HG02642 (cell line): Measurements from ENCODE around the gene ACTN4.
"Not testable (repeated sequence)": the region's sequence is repeated elsewhere in the genome, so short reads cannot be mapped to it uniquely, and the experiment has no call there.

Experiments
- ATAC-seq: cut with Tn5 transposase; IDR thresholded peaks from one replicate; pipeline ENCODE4 v1.9.1; 2021; ENCODE audit warnings: mild to moderate bottlenecking; ENCODE audit not compliant: unreplicated experiment, poor library complexity

Gene ACTN4

DNA sequence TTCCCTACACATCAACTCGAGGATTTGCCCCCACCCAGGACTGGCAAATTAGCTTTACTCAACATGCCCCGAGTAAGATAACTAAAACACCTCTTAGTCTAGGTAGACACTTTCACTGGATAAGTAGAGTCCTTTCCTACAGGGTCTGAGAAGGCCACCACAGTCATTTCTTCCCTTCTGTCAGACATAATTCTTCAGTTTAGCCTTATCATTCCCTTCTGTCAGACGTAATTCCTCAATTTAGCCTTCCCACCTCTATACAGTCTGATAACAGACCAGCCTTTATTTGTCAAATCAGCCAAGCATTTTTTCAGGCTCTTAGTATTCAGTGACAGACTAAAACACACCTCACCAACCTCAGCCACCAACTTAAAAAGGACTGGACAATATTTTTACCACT, 106.3 kb downstream of the ACTN4 start:
- not testable (repeated sequence) for ATAC-seq

DNA sequence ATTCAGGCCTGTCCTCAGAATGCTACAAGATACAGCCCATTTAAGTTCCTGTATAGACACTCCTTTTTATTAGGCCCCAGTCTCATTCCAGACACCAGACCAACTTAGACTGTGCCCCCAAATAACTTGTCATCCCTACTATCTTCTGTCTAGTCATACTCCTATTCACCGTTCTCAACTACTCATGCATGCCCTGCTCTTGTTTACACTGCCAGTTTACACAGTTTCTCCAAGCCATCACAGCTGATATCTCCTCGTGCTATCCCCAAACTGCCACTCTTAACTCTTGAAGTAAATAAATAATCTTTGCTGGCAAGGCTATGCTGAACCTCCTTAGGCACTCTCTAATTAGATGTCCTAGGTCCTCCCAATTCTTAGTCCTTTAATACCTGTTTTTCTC, 106.7 kb downstream of the ACTN4 start:
- not testable (repeated sequence) for ATAC-seq

DNA sequence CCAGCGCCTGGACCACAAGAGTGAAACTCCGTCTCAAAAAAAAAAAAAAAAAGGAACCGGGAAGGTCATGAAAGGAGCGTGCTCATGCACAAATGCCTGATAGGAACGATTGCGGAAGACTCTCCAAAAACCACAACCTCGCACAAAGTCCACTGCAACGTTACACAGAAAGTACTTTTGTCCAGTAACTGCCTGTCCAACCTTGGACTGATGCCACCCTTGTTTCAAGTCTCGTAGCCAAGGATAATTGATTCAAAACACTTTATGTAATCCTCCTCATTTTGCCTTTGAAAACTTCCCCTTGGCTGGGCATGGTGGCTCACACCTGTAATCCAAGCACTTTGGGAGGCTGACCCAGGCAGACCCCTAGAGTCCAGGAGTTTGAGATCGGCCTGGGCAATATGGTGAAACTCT, 112.1 kb downstream of the ACTN4 start:
- ATAC-seq = no peak

DNA sequence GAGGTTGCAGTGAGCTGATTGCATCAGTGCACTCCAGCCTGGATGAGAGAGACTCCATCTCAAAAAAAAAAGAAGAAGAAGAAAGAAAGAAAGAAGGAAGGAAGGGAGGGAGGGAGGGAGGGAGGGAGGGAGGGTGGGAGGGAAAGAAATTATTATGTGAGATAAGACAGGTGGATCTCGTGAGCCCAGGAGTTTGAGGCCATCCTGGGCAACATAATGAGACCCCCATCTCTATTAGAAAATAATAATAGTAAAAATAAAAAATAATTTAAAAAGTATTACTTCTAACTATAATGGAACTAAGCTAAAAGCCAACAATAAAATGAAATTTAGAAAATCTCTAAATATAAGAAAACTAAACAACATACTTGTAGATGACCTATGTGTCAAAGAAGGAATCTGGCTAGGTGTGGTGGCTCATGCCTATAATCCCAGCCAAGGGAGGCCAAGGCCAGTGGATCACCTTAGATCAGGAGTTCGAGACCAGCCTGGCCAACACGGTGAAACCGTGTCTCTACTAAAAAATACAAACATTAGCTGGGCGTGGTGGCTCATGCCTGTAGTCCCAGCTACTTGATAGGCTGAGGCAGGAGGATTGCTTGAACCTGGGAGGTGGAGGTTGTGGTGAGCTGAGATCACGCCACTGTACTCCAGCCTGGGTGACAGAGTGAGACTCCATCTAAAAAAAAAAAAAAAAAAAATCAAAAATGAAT, 113.5 kb downstream of the ACTN4 start:
- not testable (repeated sequence) for ATAC-seq

DNA sequence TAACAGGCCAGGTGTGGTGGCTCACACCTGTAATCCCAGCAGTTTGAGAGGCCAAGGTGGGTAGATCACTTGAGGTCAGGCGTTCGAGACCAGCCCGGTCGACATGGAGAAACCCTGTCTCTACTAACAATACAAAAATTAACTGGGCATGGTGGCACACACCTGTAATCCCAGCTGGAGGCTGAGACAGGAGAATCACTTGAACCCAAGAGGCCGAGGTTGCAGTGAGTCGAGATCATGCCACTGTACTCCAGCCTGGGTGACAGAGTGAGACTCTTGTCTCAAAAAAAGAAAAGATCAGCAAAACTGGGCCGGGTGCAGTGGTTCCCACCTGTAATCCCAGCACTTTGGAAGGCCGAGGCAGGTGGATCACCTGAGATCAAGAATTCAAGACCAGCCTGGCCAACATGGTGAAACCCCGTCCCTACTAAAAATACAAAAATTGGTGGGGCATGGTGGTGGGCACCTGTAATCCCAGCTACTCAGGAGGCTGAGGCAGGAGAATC, 114.5 kb downstream of the ACTN4 start:
- not testable (repeated sequence) for ATAC-seq

DNA sequence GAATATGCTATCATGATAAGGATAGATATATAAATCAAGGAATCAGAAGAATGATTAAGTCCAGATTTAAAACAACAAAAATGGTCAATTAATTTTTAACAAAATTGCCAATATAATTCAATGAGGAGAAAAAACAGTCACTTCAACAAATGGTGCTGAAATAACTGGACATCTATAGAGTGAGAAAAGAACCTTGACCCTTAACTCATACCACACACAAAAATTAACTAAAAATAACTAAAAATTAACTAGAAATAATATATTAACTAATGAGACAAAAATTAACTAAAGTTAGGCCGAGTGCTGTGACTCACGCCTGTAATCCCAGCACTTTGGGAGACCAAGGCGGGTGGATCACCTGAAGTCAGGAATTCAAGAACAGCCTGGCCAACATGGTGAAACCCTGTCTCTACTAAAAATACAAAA, 116.4 kb downstream of the ACTN4 start:
- no peak for ATAC-seq

DNA sequence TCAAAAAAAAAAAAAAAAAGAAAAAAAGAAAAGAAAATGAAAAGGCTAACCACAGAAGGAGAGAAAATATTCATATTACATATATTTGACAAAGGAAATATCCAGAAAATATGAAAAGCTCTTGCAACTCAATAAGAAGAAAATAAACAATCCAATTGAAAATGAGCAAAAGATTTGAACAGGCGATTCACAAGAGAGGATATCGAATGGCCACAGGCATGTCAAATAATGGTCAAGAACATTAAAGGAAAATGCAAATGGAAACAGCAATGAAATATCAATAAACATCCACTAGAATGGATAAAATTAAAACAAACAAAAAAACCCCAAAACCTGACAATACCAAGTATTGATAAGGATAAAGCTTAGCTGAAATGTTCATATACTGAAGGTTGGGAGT, 117.8 kb downstream of the ACTN4 start:
- ATAC-seq = no peak

DNA sequence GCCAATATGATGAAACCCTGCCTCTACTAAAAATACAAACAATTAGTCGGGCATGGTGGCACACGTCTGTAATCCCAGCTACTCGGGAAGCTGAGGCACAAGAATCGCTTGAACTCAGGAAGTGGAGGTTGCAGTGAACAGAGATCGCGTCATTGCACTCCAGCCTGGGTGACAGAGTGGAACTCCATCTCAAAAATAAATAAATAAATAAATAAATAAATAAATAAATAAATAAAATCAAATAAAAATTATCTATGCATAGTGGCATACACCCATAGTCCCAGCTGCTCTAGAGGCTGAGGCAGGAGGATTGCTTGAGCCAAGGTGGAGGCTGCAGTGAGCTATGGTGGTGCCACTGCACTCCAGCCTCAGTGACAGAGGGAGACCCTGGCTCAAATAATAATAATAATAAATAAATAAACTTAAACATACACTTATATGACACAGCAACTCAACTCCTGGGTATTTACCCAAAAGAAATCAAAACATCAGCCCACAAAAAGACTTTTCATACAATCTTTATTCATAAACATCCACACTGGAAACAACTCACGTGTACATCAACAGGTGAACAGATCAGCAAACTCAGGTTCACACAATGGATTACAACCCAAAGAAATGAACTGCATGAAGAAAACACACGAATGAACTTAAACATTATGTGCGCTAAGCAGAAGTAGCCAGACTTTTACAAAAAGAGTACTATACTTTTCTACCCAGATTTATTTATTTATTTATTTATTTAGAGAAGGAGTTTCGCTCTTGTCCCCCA, 119.0 kb downstream of the ACTN4 start:
- ATAC-seq = no peak

DNA sequence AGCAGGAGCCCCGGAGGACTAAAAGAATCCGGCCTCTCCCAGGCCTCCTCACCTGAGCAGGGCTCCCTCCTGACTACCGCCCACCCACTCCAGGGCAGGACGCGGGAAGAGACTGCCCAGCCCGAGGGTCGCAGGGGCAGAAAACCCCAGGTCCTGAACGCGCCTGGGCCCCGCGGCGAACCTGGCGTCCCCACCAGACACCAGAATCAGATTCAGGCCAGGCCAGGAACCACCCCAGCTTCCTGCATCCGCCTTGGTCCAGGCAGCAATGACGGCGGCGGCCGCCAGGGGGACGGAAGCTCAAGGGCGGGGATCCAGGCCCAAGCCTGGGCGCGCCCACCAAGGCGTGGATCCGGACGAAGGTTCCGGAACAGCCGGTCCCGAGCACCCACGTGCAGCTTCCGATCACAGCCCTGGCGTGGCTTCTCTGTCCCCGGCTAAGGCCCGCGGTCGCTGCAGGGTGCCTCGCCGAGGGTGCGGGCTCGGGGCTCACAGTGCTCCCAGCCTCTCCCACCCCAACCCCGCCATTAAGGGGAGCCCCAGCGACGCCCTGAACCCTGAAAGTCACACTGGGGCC, 122.3 kb downstream of the ACTN4 start:
- peak; percentile 76 for ATAC-seq

DNA sequence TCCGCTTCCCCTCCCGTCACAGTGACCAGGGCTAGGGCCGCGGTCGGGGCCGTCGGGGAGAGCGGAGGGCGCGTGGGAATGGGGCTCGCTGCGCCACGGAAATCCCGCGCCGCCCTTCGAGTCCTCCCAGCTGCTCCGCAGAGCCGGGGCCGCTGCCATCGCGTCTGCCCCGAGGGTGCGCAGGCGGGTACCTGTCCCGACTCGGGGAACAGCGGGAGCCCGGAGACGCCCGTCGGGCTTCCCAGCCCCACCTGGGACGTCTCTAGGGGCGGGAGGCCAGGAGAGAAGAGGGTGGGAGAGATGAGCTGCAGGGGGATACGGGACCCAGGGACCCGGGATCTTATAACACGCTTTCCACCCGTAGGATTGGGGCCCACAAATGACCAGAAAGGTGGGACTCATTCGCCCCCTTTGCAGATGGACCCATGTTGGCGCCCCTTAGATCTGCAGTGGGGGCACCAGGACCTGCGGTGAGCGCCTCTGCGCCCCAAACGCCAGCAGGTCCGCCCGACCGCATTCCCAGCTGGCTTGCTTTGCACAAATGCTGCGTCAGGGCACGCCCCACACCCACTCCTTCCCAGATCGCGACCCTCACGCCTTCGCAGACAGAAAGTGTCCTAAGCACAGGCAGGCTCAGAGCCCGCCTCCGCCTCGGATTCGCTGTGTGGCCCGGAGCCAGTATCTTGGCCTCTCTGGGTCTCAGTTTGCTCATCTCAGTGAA, 122.9 kb downstream of the ACTN4 start:
- ATAC-seq = peak; percentile 12

DNA sequence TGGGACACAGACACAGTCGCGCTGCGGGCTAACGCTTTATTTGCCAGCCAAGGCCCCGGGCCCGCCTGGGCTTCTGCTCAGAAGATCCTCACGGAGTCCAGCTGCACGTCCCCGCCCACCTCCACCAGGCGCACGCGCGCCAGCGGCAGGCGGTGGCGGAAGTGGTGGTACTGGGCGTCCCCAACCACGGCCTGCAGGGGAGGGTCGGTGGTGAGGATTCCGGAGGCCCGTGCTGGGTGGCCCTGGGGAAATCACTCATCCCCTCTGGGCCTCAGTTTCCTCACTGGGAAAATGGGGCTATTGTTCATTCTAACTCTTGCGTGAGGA, 123.5 kb downstream of the ACTN4 start:
- peak; percentile 55 for ATAC-seq

DNA sequence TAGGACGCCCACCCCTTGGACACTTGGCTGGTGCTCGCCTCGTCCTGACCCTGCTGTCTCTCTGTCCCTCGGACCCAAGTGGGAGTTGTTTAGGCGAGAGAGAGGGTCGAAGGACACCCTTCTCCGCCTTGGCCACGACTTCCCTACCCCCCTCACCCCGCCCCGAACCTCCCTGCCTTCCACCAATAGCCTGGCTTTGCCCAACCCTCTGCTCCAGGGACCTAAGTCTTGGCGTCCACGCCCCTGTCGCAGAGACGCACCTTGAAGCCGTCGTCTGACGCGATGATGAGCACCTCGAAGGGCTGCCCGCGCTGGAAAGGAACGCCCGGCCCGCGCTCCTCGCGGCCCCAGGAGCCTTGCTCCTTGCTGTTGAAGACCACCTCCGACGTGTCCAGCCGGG, 124.1 kb downstream of the ACTN4 start:
- not testable (repeated sequence) for ATAC-seq

DNA sequence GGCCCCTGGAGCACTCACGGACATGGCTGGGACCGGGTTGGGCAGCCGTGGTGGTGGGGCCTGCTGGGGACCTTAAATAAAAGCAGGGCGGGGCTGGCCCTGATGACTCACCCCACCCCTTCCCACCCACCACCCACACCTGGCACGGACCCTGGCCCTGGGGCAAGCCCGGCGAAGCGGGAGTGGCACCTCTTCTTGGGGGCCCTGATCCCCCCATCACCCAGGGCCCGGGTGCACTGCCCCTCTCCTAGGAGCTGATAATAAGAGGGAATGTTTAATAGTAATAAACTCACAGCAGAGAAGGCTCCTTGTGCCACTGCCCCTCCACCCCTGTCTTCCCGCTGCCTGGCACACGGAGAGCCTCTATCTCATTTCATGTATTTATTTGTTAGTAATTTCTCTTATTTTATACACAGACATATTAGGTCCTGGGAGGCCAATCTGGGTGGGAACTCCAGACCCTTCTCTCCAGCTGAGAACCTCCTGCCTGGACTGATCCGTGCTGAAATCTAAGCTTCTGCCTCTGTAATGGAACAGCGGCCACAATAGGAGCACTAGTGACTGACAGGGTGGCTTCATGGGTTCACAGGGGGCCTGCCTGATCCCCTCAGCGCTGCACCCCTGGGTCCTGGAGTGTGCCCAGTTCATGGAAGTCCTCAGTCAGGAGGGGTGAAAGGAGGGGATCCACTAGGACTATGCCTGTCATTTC, 126.2 kb downstream of the ACTN4 start, which contains the start of gene LGALS7:
Gene LGALS7 (minus strand): TSS at position 49 of the 709 bp plus-strand sequence. CDS start 25 bp downstream, at position 24.
- ATAC-seq = no peak

DNA sequence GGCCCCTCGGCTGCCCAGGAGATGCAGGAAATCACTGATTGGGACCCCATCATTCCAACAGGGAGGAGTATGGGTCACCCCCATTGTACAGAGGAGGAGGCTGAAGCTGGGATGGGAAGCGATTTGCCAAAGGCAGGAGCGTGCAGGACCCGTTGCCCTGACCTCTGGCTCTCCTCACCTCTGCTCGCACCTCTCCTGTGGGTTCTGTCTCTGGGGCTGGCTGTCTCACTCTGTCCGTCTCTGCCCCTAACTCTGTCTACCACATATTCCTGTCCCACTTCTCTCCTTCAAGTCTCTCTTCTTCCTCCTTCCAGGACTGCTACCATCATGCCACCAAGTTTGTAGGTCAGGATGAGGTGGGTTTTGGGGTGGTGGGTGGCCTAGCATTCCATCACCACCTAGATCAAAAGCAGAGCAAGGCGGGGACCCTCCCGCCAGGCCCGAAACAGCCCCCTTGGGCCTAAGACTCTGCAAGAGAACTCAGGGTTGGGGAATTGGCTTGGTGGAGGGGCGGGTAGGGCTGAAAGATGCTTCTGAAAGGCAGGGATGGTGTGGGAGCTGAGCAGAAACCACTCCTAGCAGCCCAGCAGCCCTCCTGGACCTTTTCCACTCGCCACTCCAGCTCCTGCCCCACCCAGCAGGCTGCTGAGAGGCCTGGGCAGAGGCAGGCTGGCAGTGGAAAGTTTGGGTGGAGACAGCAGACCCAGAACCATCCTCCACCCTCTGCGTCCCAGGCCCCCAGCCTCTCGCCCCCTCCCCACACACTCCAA, 126.9 kb downstream of the ACTN4 start:
- no peak for ATAC-seq

DNA sequence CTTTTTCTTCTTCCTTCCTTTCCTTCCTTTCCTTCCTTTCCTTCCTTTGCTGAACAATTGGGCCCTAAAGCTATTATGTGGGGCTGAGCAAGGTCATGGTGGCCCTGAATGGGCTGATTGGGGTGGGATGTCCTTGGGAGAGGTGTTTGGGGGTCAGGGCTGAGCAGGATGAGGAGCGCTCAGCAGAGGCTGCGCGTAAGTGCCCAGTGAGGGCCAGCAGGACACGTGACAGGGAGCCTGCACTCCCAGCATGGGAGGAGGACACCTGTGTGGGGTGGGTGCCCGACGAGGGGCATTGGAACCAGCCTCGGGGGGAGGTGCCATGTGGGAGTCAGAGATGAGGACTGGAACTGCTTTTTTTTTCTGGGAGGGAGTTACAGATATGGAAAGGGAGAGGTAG, 131.3 kb downstream of the ACTN4 start:
- no peak for ATAC-seq

DNA sequence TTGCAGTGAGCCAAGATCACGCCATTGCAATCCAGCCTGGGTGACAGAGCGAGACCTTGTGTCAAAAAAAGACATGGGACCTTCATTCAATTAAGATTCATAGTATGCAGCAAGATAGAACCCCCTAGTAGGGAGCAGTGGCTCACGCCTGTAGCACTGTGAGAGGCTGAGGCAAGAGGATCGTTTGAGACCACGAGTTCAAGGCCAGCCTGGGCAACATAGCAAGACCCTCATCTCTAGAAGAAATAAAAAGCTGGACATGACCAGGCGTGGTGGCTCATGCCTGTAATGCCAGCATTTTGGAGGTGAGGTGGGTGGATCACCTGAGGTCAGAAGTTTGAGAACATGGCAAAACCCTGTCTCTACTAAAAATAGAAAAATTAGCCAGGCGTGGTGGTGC, 133.0 kb downstream of the ACTN4 start:
- no peak for ATAC-seq

DNA sequence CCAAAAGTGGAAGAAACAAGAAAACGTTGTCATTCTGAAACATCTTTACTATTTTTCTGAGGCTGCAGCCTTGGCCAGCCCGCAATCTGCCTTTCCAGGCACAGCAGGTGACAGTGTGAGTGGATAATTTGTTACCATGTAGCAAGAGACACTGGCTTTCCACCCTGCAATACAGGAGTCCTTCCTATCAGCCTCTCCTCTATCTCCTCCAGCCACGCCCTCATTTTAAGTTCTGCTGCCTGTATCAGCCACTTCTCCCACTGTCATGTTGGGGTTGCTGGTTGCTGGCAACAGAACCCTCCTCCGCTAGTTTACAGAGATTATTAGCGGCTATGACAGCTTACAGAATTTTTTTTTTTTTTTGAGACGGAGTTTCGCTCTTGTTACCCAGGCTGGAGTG, 133.6 kb downstream of the ACTN4 start:
- no peak for ATAC-seq
